Activated naive CD8-positive, alpha-beta T cell treated with anti-CD3 and anti-CD28 coated beads, Interleukin-2, amount 10 ng/mL, durations not matched to agents 7 days and 5 days (primary cell): ENCODE measurements around the gene TMEM176B. TPM values are rescaled to one million over a fixed set of nuclear protein-coding genes. Genes with fewer than 3 reads are reported as not detected.
A peak's percentile ranks its signal among the peaks of the same experiment; 100 is the strongest.

ENCODE experiments used
- ATAC-seq: fragments of 150-1000 bp; cut with Tn5 transposase; one replicate; pipeline ENCODE4 v1.10.0; 2021; ENCODE audit warnings: low read depth, moderate library complexity
- POLR2A ChIA-PET: fragments of 350-600 bp; sonication (Branson Sonifier 250); formaldehyde crosslinking; loops from one replicate; lab custom pipeline; 2021; ENCODE audit warnings: antibody characterized with exemption; lab: Charles Lee
- DNase-seq: peaks from one replicate; pipeline ENCODE4 v3.0.0; 2021
- H3K27ac Mint-ChIP-seq: one replicate; pipeline ENCODE4 v1.8.0; 2022; ENCODE audit warnings: mild to moderate bottlenecking, mixed read lengths
- H3K27me3 Mint-ChIP-seq: one replicate; pipeline ENCODE4 v1.8.0; 2022; ENCODE audit warnings: mild to moderate bottlenecking, moderate library complexity, mixed read lengths
- H3K36me3 Mint-ChIP-seq: one replicate; pipeline ENCODE4 v1.8.0; 2021; ENCODE audit warnings: mild to moderate bottlenecking, mixed read lengths
- H3K4me1 Mint-ChIP-seq: one replicate; pipeline ENCODE4 v1.8.0; 2021; ENCODE audit warnings: mixed read lengths
- H3K4me3 Mint-ChIP-seq: one replicate; pipeline ENCODE4 v1.8.0; 2022; ENCODE audit warnings: mild to moderate bottlenecking, moderate library complexity, mixed read lengths
- H3K9me3 Mint-ChIP-seq: one replicate; pipeline ENCODE4 v1.8.0; 2021; ENCODE audit warnings: mixed read lengths
- total RNA-seq, 2 experiments: library from RNA; stranded (reverse); gene quantifications; one replicate each; pipeline ENCODE4 v1.2.3, GENCODE V29; 2021

Gene TMEM176B
- total RNA-seq, 2 experiments from 2014 or later = 0.61 to 0.82 TPM

DNA sequence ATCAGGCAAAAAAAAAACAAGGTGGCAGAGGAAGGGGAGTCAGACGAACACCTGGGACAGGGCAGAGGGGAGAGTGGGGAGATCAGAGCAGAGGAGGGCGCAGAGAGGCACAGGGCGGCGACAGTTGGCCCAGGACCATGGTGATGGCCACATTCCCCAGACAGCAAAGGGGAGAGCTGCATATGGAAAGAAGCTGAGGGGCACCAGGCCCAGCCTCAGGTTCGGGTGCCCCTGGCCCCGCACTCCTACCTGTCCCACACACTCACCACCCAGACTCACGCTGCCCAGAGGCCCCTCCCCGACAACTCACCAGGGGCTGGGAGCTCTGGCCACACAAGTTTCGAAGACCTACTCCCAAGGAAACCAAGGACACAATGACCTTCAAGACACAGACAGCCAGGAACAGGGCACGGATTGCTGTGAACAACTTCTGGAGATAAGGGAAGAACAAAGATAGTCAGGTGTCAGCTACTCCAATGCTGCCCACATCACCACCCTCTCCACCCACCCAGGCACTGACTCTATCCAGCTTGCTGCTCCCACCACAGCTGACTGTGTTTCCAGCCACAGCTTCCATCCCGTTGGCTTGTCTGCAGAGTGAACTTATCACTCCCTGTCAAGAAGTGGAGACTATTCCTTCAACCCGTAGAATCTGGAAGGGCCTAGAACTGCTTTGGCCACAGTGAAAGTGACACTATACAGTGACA lies 8.3 kb downstream of the TMEM176B start:
- Mint-ChIP-seq H3K36me3 (no peaks in the 10 kb centered on the region), H3K9me3 (no peaks in the 10 kb centered on the region), H3K4me3 (no peak overlapping the region), H3K27ac (no peak overlapping the region), H3K27me3 (peaks cover 18% of the 10 kb centered on the region), H3K4me1 (peaks cover 2% of the 10 kb centered on the region)
- no peak for ATAC-seq
- POLR2A ChIA-PET = no interaction called here
- no peak for DNase-seq

- DNase-seq (no peak), ATAC-seq (no peak)
- POLR2A ChIA-PET = no interaction called here
- Mint-ChIP-seq H3K27me3 (peaks cover 17% of the 10 kb centered on the region), H3K4me3 (no peak overlapping the region), H3K4me1 (peaks cover 2% of the 10 kb centered on the region), H3K9me3 (no peaks in the 10 kb centered on the region), H3K27ac (no peak overlapping the region), H3K36me3 (no peaks in the 10 kb centered on the region)
Measured at GRCh38 chr7:150791304-150791703, 8.9 kb downstream of the TMEM176B start.

DNA sequence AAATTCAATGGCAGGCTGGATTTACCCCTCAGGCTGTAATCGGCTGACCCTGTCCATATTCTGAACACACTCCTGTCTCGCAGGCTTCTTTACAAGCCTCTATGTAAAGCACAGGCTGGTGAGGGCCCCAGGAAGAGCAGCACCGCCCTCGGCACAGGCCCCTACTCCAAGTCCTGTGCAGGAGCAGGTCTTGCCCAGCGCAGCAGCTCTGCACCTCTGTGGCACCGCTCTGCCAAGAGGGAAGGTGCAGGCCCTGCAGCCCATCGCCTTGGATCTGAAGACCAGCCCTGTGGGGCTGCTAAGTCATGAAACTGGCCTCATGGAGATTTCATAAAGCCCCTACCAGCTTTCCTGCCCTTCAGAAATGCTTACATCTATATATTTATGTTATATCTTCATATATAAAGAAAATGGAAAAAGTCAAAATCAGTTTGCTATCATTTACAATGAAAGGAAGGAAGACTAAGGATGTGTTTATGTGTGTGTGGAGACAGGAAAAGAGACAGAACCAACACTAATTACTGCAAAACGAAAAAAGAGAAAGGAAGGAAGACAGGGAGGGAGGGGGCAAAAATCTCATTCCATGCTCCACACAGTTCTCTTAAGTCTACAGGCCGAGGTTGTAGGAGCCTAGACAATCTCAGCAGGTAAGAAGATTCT lies 9.6 kb downstream of the TMEM176B start:
- Mint-ChIP-seq H3K4me1 (peaks cover 2% of the 10 kb centered on the region), H3K27ac (no peak overlapping the region), H3K36me3 (no peaks in the 10 kb centered on the region), H3K9me3 (no peaks in the 10 kb centered on the region), H3K4me3 (no peak overlapping the region), H3K27me3 (peaks cover 21% of the 10 kb centered on the region)
- DNase-seq (no peak), ATAC-seq (no peak)
- POLR2A ChIA-PET = no interaction called here

- ATAC-seq (no peak), DNase-seq (no peak)
- H3K4me1 Mint-ChIP-seq = peaks cover 2% of the 10 kb centered on the region
- H3K36me3 Mint-ChIP-seq = no peaks in the 10 kb centered on the region
- peaks cover 31% of the 10 kb centered on the region for H3K27me3 Mint-ChIP-seq
- POLR2A ChIA-PET = no interaction called here
- H3K9me3 Mint-ChIP-seq = no peaks in the 10 kb centered on the region
- H3K4me3 Mint-ChIP-seq = no peak overlapping the region
- H3K27ac Mint-ChIP-seq = no peak overlapping the region
Measured at GRCh38 chr7:150788474-150789269, 11.5 kb downstream of the TMEM176B start.

DNA sequence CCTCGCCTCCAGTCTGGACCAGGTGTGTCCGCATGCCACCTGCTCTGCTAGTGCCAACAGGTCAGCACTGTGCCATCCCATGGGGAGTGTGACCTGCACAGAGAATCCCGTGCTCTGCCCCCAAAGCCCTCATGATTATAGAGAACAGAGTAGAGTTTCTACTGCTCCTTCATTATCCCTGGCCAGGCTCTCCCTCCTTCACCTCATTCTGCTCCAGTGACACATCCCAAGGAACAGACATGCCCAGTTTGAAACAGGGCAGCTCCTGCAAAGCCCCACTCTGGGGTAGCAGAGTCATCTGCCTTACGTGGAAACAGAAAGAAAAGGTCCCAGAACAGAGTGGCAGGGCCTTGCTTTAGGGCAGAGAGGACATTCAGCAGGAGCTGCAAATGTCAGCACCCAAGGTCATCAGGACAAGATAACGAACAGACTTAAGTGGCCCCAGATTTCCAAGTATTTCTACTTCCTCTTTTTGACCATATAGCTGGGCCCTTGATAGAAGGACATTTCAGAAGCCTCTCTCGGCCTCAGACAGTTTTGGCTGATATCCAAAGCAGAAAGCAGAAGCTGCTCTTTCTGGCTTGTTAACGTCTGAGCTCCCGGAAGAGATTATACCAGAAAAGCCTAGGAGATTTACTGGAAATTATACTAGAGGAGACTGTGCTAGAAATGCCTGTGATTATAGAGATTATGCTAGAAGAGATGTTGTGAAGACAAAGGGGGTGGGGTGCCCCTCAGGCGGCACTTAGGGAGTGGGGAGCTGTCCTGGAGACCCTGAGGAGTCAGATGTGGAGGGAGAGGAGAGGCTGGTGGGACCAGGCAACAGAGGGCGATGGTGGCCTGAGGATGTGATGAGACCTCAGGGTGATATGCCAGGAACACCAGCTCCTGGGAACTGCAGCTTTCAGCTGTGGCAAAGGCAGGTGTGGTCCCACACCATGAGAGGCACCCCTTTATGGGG lies 12.6 kb downstream of the TMEM176B start:
- no peaks in the 10 kb centered on the region for H3K9me3 Mint-ChIP-seq
- peaks cover 32% of the 10 kb centered on the region for H3K27me3 Mint-ChIP-seq
- POLR2A ChIA-PET = interaction anchor here (0.6 kb wide), 1 partner anchor 361 kb away, joined by 3 read pairs; no protein-coding TSS in a partner anchor
- no peaks in the 10 kb centered on the region for H3K36me3 Mint-ChIP-seq
- ATAC-seq = no peak
- peaks cover 2% of the 10 kb centered on the region for H3K4me1 Mint-ChIP-seq
- H3K27ac Mint-ChIP-seq = no peak overlapping the region
- DNase-seq = no peak
- H3K4me3 Mint-ChIP-seq = no peak overlapping the region

DNA sequence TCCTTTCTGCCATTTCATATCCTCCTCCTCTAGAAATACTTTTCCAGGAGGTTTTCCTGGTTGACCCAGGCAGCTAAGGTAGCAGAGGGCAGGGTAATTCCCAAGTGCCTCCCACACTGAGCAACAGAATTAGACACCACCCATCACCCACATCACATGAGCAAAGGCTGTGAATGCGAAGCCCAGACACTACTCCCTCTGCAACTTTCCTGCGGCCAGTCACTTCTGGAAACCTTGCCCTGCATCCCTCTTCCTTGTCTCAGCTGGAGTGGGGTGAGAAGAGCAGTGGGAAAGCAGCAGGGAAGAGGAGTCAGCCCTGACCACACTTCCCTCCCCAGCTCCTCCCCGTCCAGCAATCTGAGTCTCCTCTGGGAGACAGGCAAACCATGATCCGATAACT lies 15.2 kb downstream of the TMEM176B start:
- Mint-ChIP-seq H3K36me3 (no peaks in the 10 kb centered on the region), H3K9me3 (no peaks in the 10 kb centered on the region), H3K4me3 (no peak overlapping the region), H3K4me1 (peaks cover 2% of the 10 kb centered on the region), H3K27ac (no peak overlapping the region), H3K27me3 (peaks cover 35% of the 10 kb centered on the region)
- no peak for ATAC-seq
- no peak for DNase-seq
- POLR2A ChIA-PET = no interaction called here

GRCh38 chr7:150784120-150784736 lies 15.9 kb downstream of the TMEM176B start:
- no peak overlapping the region for H3K27ac Mint-ChIP-seq
- H3K36me3 Mint-ChIP-seq = no peaks in the 10 kb centered on the region
- H3K9me3 Mint-ChIP-seq = no peaks in the 10 kb centered on the region
- H3K4me1 Mint-ChIP-seq = peaks cover 2% of the 10 kb centered on the region
- DNase-seq = no peak
- H3K4me3 Mint-ChIP-seq = no peak overlapping the region
- peaks cover 35% of the 10 kb centered on the region for H3K27me3 Mint-ChIP-seq
- POLR2A ChIA-PET = no interaction called here
- no peak for ATAC-seq

GRCh38 chr7:150781961-150782360 lies 18.2 kb downstream of the TMEM176B start:
- Mint-ChIP-seq H3K27ac (no peak overlapping the region), H3K4me3 (no peak overlapping the region), H3K4me1 (no peaks in the 10 kb centered on the region), H3K27me3 (peaks cover 24% of the 10 kb centered on the region), H3K36me3 (no peaks in the 10 kb centered on the region), H3K9me3 (no peaks in the 10 kb centered on the region)
- DNase-seq (no peak), ATAC-seq (no peak)
- POLR2A ChIA-PET = no interaction called here

DNA sequence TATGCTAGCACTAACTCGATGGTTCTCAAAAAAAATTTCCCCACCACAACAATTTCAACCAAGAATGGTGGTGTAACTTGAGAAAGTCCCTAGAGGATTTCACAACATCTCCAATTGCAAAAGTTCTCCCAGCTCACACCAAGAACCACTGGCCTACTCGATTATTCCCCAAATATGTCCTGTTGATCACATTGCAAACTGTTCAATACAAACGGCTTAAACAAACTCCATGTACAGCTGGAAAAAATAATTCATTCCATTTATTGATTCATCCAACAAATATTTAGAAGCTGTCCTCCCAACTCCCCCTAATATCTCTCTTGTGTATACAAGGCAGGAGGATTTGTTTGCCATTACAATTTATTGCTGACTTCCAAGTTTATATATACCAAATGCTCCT lies 19.1 kb downstream of the TMEM176B start:
- H3K27ac Mint-ChIP-seq = no peak overlapping the region
- ATAC-seq = no peak
- H3K4me3 Mint-ChIP-seq = no peak overlapping the region
- H3K9me3 Mint-ChIP-seq = no peaks in the 10 kb centered on the region
- no peaks in the 10 kb centered on the region for H3K4me1 Mint-ChIP-seq
- no peaks in the 10 kb centered on the region for H3K36me3 Mint-ChIP-seq
- peaks cover 21% of the 10 kb centered on the region for H3K27me3 Mint-ChIP-seq
- POLR2A ChIA-PET = no interaction called here
- DNase-seq = no peak

DNA sequence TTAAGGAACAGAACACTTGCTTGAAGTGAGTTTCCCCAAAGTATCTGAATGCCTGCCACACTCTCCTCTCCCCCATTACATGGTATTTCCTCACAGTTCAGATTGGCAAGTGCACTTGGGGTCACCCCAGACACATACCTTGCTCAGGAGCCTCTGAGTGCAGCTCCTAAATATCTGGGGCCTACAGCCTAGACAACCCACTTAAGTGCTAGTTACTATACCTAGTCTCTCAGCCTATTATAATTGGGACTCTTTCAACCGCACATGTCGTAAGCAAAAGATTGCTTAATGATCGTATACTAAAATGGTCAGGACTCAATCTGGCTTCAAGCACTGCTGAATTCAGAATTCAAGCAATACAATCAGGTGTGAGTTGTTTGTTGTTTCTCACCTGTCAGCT lies 19.9 kb downstream of the TMEM176B start:
- no peak overlapping the region for H3K27ac Mint-ChIP-seq
- no peaks in the 10 kb centered on the region for H3K9me3 Mint-ChIP-seq
- peaks cover 15% of the 10 kb centered on the region for H3K27me3 Mint-ChIP-seq
- no peak overlapping the region for H3K4me3 Mint-ChIP-seq
- H3K36me3 Mint-ChIP-seq = no peaks in the 10 kb centered on the region
- POLR2A ChIA-PET = no interaction called here
- DNase-seq (no peak), ATAC-seq (no peak)
- no peaks in the 10 kb centered on the region for H3K4me1 Mint-ChIP-seq

DNA sequence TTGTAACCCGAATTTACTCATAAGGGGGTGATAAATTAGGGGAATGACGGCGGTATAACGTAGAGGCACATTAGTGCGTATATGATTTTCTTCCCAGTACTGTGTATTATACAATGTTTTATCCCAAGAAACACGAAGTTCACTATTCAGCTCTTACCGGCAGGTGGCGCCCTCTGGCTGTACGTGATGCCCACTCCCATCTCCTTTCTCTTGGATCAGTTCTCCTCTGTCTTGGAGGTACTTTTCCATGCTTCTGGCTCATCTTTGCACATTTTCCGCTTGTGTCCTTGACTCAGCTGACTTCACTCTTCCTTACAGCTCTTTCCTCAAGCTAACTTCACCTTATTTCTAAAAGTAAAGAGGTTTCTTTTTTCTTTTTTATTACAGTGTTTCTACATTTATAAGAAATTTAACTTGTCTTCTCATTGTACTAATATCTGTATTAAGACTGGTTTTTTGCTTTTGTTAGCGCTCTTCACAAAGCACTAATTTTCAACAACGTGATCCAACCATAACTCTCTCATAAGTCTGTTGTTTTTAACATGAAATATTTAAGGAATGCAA lies 21.3 kb downstream of the TMEM176B start:
- Mint-ChIP-seq H3K27me3 (peaks cover 15% of the 10 kb centered on the region), H3K27ac (no peak overlapping the region), H3K4me1 (no peaks in the 10 kb centered on the region), H3K9me3 (no peaks in the 10 kb centered on the region), H3K36me3 (no peaks in the 10 kb centered on the region), H3K4me3 (no peak overlapping the region)
- ATAC-seq (peak; percentile 58), DNase-seq (peak; percentile 74)
- POLR2A ChIA-PET = no interaction called here

- ATAC-seq = no peak
- H3K4me3 Mint-ChIP-seq = no peak overlapping the region
- no peak overlapping the region for H3K27ac Mint-ChIP-seq
- peaks cover 13% of the 10 kb centered on the region for H3K27me3 Mint-ChIP-seq
- H3K36me3 Mint-ChIP-seq = no peaks in the 10 kb centered on the region
- DNase-seq = no peak
- H3K9me3 Mint-ChIP-seq = no peaks in the 10 kb centered on the region
- POLR2A ChIA-PET = no interaction called here
- no peaks in the 10 kb centered on the region for H3K4me1 Mint-ChIP-seq
Measured at GRCh38 chr7:150778014-150778737, 22.0 kb downstream of the TMEM176B start.
